HG02943 (cell line): ENCODE data around the gene TOR4A.

ENCODE experiments used
- ATAC-seq: cut with Tn5 transposase; IDR thresholded peaks from one replicate; pipeline ENCODE4 v1.9.1; 2021; ENCODE audit warnings: mild to moderate bottlenecking, low read depth, moderate library complexity; ENCODE audit not compliant: unreplicated experiment

Gene TOR4A

DNA sequence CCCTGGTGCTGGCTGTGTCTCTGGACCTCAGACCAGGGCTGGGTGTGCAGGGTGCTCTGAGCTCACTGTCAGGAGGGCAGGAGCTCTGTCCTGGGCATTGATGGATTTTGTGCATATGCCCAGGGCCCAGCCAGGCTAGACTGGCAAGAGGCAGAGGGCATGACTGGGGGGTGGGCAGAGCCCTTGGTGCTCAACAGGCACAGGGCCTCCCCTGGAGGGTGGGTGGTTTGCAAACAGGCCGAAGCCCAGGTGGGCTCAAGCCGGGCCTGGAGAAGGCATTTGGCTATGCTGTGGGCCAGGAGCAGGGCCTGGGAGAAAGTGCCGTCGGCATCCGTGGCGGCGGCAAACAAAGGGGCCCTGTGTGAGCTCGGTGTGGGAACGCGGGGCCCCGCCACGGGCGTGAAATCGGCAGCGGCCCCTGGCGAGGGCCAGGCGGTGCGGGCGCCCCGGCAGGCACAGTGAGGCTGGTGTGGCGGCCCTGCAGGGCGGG lies 26.4 kb downstream of the TOR4A start:
- no peak for ATAC-seq

DNA sequence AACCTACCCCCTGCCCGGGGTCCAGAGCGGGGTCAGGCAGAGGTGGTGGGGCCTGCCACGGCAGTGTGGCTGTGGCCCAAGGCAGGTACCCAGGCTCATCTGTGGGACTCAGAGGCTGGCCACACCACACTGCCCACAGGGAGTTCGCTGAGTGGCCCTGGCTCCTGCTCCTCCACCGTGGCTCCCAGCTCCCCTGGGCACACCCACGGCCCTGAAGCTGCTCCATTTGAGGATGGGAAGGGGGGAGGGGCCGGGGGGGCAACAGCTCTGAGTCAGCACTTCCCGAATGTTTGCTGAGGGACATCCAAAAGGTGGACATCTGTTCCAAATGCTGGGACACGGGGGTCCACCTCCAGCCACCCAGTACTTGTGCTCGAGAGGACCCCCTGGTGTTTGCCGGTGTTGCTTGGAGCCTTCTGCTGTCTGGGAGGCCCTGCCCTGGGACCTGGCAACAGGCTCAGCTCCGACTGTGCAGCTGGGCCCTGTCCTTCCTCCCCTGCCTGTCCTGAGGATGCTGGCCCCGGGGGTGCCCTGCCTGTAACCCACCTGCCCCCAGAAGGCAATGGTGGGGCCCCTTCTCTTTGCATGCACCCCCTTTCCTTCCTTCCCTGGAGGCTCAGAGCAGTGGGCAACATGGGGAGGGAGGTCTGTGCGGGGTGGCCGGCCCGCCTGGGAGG lies 27.0 kb downstream of the TOR4A start:
- ATAC-seq: no peak

DNA sequence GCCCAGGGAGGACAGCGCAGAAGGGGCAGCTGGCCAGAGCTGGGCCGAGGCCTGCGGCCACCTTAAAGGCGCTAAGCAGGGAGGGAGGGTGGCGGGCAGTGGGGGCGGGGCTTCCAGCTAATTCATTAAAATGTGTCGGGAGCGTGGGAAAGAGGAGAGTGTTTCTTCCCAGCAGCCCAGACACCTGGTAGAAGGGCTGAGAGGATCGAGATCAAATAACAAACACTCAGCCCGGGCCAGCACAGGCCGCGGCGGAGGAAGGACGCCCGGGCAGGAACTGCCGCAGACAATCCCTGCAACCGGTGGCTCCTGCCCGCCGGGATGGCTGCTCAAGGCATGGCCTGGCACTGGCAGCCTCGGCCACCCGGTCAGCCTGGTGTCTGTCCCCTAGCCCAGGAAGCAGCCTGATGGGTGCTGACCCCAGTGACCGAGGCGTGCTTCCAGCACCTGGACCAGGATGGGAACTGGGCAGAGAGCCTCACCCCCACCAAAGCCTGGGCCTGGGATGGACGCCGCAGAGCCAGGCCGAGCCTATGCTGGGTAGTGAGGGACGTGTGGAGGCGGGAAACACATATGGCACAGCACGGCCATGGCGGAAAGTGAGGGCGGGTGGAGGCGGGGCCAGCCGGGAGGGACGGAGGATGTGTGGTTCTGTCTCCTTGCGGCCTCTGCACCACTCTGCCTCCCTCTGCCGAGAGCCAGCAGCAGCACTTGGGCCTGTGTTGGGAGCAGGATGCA lies 27.7 kb downstream of the TOR4A start:
- ATAC-seq: no peak

DNA sequence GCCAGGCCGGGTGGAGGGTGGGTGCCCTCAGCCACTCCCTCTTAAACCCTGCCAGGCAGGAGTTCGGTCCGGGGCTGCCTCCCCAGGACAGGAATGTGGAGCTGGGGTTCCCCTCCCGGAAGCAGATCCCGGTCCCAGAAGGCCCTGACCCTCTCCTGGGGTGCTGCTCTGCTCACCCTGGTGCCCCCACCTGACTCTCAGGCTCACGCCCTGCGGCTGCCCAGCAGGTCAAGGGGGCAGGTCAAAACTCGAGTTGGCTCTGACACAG lies 28.2 kb downstream of the TOR4A start:
- no peak for ATAC-seq

DNA sequence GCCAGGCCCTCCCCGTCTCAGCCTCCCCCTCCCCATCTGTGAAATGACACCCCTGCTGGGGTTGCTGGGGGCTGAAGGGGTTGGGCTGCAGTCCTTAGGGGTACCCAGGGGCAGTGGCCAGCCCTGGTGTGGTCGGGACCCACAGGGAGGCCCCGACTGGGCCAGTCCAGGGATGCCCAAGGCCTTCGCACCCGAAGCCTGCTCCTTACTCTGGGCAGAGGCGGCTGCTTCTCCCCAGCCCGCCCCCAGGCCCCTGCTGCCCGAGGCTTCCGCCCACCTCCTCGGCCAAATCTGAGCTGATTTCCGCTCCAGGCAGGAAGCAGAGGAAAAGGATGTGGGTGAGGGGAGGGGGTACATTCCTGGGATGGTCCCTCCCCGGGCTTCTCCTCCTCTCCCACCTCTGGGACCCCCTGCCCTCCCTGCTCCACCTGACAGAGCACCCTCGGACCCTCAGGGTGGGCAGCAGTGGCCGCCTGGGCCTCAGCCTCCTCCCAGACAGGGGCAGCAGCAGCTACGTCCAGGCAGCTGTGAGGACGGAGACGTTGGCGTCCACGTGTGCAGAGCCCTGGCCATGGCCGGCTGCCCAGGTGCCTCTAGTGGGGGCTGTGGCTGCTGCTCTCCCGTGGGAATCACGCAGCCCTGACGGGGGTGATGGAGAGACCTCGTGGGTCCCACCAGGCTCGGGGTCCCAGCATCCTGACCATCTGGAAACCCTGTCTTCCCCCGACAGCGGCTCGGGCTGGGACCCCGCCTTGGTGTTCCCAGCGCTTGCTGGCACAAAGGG lies 28.7 kb downstream of the TOR4A start:
- ATAC-seq: no peak

DNA sequence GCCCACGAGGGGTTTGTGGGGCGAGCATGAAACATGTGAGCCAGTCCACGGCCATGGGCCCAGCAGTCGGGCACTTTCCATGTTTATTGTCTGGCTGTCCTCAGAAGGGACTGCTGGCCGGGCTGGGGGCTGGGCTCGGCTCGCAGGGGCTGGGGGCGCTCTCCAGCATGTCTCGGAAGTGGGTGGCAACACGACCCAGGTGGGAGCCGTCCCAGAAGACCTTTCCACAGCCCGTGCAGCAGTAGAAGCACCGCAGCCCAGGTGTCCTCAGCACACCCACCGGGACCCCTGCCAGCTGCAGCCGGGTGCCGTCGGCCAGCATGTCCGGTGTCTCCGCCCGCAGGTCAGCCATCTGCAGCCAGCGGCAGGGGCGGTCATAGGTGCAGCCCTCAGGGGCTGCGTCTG lies 29.3 kb downstream of the TOR4A start:
- ATAC-seq: no peak

DNA sequence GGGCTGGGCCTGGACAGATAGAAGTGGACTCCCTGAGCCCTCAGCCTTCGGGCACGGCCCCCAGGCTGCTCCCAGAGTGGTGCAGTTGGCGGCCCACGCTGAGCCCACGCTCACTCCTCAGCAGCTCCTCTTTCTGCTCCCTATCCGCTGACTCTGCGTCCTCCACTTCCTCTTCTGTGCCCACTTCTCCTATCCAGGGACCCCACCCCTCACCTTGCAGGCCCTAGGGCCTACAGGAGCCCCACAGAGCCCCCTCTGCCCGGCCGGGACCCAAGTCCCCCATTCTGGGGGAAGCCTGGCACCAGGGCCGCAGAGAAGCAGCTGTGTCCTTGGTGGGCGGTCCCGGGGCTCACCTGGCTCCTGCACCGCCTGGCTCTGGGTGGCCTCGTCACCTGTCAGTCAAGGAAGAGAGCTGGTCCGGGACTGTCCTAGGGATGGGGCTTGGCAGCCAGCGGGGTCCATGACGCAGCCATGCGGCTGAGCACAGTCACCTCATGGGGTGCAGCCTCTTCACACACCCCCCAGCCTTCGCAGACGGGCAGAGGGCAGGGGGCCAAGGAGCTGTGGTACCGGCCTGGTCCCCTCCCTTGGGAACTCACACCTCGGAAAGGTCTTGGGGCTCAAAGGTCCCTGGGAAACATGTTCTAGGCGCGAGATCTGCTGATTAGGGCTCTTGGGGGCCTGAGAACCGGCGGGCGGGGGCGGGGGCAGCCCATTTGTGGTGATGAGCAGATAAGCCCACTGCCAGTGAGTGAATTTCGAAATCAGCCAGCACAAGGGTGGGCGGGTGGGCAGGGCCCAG lies 29.9 kb downstream of the TOR4A start:
- no peak for ATAC-seq

DNA sequence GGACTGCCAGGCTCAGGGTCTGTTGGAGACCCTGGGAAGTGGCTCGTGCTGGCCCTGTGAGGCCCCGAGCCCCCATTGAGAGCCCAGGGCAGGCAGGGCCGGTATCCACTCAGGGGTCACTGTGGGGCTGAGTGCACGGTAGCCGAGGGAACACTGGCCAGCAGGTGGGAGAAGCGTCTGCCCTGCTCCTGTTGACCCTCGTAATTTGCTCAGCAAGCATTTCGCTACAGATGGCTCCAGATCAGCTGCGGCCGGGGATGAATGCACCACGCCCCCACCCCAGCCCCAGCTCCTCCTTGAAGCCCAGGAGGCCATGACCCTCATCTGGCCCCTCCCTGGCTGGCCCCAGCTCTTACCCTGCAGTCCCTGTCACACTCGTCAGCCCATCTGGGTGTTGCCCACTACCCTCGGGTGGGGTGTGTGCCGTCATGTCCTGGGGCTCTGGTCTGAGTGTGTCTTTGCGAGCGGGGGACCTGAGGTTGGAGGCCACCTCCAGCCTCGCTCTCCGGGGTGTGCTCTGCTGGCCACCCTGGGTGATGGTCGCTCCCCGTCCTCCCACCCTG lies 30.6 kb downstream of the TOR4A start:
- ATAC-seq: no peak

DNA sequence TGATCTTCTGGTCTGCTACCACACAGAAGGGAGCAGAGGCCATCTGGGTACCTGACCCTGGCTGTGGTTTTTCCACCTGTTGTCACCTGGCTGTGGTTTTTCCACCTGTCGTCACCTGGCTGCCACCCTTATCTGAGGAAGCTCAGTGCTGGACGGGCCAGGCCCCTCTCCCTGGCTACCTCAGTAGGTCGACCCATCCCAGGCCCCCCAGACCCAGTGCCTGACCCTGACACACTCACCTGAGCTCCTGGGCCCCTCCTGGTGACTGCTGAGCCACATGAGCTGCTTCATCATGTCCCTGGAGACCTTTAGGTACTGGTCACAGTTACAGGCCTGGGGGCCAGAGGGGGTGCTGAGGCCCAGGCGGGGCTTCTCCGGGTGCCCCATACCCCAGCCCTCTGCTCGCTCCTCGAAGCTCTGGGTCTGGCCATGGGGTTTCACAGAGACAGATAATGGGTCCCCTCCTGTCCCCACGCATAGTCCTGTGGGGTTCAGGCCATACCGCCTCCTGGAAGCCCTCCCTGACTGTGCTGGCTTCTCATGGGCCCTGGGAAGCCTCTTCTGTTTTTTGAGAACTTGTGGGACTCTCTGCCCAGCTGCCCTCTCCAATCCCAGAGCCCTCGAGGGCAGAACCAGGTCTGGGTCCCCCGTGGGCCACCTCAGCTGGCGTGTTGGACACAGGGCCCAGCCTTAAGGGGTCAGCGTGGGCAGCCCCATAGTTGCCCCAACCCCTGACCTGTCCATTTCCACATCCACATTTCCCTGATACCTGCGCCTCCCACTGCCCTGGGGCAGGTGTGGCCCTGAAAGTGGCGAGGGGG lies 32.1 kb downstream of the TOR4A start:
- no peak for ATAC-seq

DNA sequence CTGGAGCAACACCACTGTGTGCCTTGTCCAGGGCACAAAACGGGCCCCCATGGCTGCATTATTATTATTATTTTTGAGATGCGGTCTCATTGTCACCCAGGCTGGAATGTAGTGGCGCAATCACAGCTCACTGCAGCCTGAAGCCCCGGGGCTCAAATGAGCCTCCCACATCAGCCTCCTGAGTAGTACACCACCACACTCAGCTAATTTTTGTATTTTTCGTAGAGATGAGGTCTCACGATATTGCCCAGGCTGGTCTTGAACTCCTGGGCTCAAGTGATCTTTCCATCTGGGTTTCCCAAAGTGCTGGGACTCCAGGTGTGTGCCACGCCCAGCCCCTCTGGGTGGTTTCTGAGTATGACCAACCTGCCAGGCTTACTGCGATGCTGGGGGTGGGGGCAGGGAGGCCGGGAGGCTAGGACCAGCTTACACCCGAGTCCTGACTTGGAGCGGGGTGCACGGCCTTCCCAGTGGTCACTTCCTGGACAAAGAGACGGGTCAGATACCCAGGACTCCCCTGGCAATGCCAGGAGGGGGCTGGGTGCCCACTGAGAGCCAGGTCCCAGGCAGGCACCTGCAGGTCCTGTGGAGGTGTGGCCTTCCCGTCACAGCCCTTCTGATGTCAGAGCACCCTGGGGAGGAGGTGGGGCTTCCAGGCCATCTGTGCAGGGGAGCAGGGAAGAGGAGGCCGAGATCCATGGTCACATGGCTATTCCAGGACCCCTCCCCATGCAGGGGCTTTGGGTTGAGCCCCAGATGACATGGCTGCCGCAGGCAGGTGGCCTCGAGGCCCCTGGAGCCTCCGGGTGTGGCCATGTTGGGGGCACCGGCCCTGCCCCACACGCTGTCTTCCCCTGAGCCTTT lies 32.9 kb downstream of the TOR4A start:
- no peak for ATAC-seq

DNA sequence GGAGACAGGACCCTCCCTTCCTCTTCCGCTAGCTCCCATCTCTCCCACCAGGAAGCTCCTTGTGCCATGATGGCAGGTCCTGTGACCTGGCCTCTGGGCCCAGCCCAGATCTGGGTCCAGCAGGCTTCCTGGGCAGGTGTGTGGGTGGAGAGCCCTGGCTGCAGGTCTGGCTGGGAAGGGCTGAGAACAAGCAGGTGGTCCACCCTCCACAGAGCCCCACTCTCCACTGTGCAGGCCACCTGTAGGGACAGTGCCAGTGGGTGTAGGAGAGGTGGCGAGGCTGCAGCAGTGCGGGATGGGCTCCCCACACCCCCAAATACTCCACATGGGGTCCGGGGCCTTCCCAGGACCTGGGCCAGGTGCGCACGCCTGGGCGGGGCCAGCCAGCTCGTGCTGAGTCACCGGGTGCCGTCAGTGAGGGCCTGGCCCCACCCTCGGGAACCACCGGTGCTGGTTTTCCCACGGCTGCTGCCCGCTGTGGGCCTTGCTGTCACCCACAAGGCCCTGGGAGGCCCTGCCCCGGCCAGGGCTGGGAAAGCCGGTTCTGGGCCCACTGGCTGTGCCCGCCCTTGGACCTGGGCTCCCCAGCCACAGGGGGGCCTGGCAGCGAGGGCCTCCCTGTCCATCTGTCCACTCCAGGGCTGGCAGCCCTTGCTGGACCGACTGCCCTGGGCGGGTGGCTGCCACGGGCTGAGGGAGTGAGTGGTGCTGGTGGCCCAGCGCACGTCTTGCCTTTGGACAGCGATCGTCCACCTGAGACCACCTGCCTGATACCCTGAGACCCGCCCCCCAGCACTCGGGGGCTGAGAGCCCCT lies 33.9 kb downstream of the TOR4A start:
- ATAC-seq: no peak

DNA sequence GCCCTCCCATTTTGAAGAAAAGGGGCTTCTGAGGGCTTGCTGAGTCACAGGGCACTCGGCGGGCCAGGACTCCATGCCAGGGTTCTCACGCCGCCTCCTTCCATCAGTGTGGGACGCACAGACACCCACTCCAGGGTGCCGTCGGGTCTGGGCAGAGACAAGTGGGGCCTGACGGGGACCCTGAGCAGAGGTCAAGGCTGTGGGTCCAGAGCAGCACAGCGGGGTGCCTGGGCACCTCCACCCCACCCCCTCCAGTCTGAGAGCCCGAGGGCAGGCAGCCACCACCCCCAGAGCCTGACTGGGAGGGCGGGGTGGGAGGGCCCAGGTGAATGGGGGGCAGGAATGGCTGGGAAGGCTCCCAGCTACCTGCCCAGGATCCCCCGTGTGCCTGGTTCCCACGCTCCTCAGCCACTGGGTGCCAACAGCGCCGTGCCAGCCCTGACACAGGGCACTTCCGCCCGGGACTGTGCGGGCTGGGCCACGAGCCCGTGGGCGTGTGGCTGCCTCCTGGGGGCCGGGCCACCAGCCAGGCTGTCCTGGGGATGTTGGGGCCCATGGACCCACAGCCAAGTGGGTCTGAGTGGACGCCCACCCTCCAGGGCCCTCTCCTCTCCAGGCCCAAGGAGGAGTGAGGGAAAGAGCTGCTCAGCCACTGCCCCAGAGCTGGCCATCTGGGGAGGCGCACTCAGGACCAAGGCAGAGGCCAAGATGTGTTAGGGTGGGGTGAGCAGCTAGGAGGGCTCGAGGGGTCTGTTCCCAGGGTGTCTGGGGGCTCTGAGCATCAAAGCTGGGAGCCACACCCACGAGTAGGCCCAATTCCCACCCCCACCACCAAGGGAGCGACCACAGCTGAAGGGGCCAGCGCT lies 34.7 kb downstream of the TOR4A start:
- ATAC-seq: no peak

DNA sequence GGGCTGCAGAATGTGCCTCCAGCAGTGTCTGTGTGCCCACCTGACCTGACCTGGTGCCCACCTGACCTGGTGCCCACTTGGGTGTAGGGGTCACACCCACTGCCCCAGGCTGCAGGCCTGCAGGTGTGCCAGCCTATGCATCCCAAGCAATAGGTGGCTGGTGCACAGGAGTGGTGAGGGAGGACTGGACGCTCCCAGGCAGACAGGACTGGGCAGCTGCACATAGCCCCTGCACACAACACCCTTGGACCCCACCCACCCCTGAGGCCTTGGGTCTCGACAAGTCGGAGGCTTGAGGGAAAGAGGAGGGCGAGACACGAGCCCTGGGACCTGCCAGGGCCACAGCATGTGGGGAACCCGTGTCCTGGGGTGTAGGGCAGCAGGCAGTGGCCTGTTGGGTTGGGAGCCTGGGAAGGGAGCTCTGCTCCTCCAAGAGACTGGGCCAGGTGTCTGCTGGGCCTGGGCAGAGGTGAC lies 35.4 kb downstream of the TOR4A start:
- ATAC-seq: no peak

DNA sequence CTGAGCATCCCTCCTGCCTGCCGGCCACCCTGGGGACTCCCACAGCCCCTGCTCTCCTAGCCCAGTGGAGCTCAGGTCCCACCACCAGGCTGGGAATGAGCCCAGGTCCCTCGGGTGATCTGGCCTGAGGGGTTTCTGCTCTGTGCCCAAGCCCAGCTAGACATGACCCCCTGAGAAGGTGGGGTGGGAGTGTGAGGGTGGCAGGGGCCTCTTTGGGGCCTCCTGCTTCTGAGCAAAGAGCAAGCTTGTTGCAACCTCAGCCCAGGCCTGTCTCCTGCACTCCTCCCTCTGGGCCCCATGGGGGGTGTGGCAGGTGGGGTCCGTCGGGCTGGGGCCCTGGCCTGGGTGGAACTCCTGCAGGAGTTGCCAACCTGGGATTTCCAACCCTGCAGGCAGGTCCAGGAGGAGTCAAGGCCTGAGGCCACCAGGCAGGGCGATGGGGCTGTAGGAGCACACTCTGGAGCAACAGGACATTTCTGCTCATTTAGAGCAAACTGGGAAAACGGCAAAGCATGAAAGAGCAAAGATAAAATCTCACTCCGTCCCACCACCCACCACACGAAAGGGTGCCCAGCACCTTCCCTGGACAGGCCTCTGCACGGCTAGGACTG lies 35.9 kb downstream of the TOR4A start:
- no peak for ATAC-seq

DNA sequence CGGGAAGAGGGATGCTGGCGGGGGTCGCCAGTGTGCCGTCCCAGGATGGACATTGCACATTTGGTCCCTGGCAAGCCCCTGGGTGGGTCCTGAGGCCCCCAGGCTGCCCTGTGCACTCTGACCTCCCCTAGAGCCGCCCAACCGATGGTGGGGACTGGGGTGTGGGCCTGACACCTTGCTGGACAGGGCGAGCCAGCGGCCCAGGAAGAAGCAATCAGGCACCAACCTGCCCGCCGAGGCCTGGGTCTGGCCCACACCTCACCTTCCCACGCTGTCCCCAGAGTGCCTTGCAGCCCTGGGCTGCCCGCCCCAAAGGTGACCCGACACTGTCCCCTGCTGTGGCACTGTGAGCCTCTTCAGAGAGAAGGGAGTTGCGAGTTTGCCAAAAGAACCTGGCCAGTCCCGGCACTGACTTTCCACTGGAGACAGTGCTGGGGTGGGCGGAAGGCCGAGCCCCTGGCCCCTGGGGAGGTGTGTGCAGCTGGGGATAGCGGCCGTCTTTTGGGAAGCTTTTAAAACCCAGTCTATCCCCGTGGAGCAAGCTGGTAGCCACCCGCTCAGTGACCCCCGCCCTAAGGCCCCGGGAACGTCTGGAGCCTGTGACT lies 36.5 kb downstream of the TOR4A start:
- no peak for ATAC-seq
